SH-SY5Y (cell line): ENCODE data around the gene TTC27.

Experiments used
- GATA2 ChIP-seq: IDR thresholded peaks from 2 replicates; pipeline ENCODE4 v1.6.1; 2011; ENCODE audit warnings: mild to moderate bottlenecking, low read depth, low read length
- GATA3 ChIP-seq: IDR thresholded peaks from 2 replicates; pipeline ENCODE4 v1.6.1; 2011; ENCODE audit warnings: low read depth, mild to moderate bottlenecking, low read length, moderate library complexity

DNA sequence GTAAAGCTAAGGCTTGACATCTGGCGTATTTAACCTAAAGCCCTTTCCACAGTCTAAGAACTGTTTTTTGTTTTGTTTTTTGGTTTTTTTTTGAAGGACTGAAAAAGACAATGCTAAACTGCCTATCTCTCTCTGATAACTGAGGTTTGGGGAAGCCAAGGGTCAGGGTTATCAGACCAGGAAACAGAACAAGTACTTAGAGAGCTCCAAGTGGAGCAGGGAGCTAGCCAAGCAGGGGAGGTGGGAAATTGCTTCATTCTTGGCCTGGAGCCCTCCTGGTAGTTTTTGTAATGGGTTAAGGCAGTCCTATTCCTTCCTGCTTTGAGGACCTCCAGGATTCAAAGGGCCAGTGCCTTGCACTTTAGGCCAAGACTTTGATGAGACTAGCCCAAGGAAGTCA is 164.6 kb downstream of the TTC27 start:
- no peak for TF ChIP-seq GATA2
- TF ChIP-seq GATA3, result no peak
